ENCODE data around the gene IGSF3. TPM values are rescaled to one million over a fixed set of nuclear protein-coding genes. Genes with fewer than 3 reads are reported as not detected.
A peak's percentile ranks its signal among the peaks of the same experiment; 100 is the strongest.
"Not testable (repeated sequence)": the region's sequence is repeated elsewhere in the genome, so short reads cannot be mapped to it uniquely, and the experiment has no call there.

Gene IGSF3
- total RNA-seq, 4 donors from 2014 or later, result 42.2 to 60.0 (median 55.4) TPM

DNA sequence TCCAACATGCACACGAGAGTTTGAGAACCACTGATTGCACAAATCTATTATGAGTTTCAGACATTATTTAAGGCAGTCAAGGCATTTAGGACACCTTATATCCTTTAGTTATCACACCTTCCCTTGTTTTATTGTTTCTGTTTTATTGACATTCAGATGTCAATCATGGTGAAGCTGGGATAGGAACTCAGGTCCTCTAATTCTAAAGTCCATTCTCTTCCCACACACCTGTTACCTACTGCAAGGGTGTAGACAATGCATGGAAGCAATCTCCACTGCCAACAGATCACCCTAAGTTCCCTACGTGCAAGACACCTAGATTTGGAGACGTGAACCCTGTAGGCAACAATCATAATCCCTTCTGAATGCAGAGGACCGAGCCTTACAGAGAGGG, 2.6 kb downstream of the IGSF3 start:
- WGBS, 2 donors, result 19 to 63% methylated on average over 2 to 3 of the region's 4 CpGs
- peaks cover 0 to 58% (median 16%) of the 10 kb centered on the region in 3 donors for H3K4me1 ChIP-seq
- DNase-seq, result no peak
- H3K36me3 ChIP-seq, result no peaks in the 10 kb centered on the region
- H3K9me3 ChIP-seq, result no peaks in the 10 kb centered on the region
- TF ChIP-seq POLR2A (IDR thresholded peaks at IDR 0.05), result no peak
- TF ChIP-seq, protein P1, sequence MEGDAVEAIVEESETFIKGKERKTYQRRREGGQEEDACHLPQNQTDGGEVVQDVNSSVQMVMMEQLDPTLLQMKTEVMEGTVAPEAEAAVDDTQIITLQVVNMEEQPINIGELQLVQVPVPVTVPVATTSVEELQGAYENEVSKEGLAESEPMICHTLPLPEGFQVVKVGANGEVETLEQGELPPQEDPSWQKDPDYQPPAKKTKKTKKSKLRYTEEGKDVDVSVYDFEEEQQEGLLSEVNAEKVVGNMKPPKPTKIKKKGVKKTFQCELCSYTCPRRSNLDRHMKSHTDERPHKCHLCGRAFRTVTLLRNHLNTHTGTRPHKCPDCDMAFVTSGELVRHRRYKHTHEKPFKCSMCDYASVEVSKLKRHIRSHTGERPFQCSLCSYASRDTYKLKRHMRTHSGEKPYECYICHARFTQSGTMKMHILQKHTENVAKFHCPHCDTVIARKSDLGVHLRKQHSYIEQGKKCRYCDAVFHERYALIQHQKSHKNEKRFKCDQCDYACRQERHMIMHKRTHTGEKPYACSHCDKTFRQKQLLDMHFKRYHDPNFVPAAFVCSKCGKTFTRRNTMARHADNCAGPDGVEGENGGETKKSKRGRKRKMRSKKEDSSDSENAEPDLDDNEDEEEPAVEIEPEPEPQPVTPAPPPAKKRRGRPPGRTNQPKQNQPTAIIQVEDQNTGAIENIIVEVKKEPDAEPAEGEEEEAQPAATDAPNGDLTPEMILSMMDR (IDR thresholded peaks at IDR 0.05), result no peak
- H3K27me3 ChIP-seq, result peaks cover 0 to 8% (median 0%) of the 10 kb centered on the region in 4 donors
- H3K27ac ChIP-seq, result no peak overlapping the region
- peak overlapping the region in 3 of 4 donors; percentile 4 to 78 (median 76) for H3K4me3 ChIP-seq
- intact Hi-C loops (cut with DNase I), result no loop called here

DNA sequence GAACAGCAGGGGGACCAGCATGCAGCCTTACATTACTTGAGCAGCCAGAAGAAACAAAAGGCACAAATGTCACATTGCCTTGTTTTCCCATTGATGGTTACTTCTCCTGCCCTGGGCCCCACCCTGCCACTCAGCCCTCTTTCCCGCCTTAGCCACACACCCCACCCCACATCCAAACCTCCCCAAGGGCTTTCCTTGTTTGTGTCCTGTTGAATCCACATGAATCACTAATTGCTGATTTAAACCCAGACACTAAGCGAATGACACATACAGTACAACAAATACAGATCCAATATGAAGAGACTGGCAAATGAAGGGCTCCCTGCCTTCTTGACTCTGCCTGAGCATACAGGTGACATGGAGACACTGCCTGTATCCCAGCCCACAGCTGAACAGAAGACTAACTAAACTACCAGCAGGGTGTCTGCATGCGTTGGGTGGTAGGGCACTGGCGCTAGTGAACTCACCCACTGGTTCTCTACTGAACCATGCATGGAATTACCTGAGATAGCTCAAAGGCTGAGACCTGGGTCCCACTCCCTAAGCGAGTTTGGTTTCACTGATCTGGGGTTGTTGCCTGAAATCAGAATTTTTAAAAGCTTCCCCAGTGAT, 3.1 kb downstream of the IGSF3 start:
- intact Hi-C loops (cut with DNase I), result no loop called here
- H3K27ac ChIP-seq, result peak overlapping the region in 1 of 4 donors; percentile 2
- peak overlapping the region in 3 of 4 donors; percentile 4 to 78 (median 76) for H3K4me3 ChIP-seq
- no peaks in the 10 kb centered on the region for H3K9me3 ChIP-seq
- no peak for DNase-seq
- peaks cover 0 to 58% (median 16%) of the 10 kb centered on the region in 3 donors for H3K4me1 ChIP-seq
- TF ChIP-seq, protein P1 (IDR thresholded peaks at IDR 0.05), result no peak
- no peak for TF ChIP-seq POLR2A (IDR thresholded peaks at IDR 0.05)
- 23 to 73% methylated on average over 4 to 5 of the region's 5 CpGs for WGBS, 2 donors
- no peaks in the 10 kb centered on the region for H3K36me3 ChIP-seq
- peaks cover 0 to 8% (median 0%) of the 10 kb centered on the region in 4 donors for H3K27me3 ChIP-seq

DNA sequence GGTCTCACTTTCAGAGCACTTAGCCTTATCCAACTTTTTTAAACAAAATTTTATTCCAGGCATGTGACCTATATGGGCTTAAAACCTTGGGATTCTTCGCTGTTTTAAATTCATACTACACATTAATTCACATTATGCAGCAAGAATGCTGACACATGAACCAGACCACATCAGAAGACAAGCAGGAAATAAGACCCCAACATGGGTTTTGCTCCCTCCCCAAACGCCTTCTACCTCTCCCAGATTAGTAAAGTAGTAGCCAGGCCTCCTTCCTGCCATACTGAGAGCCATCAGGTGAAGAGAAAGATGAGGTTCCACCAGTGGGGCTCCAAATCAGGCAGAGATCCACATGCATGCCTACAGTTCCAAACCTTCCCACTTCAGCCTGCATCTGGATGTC, 3.7 kb downstream of the IGSF3 start:
- no peak for TF ChIP-seq POLR2A (IDR thresholded peaks at IDR 0.05)
- TF ChIP-seq, protein P1 (IDR thresholded peaks at IDR 0.05), result no peak
- intact Hi-C loops (cut with DNase I), result no loop called here
- Histone ChIP-seq H3K9me3 (no peaks in the 10 kb centered on the region), H3K4me3 (peak overlapping the region in 2 of 4 donors; percentile 76 to 78), H3K27ac (no peak overlapping the region), H3K36me3 (no peaks in the 10 kb centered on the region), H3K27me3 (peaks cover 0 to 8% (median 0%) of the 10 kb centered on the region in 4 donors), H3K4me1 (peaks cover 0 to 58% (median 16%) of the 10 kb centered on the region in 3 donors)
- no peak for DNase-seq
- 58 to 70% methylated on average over 2 of the region's 2 CpGs for WGBS, 2 donors

DNA sequence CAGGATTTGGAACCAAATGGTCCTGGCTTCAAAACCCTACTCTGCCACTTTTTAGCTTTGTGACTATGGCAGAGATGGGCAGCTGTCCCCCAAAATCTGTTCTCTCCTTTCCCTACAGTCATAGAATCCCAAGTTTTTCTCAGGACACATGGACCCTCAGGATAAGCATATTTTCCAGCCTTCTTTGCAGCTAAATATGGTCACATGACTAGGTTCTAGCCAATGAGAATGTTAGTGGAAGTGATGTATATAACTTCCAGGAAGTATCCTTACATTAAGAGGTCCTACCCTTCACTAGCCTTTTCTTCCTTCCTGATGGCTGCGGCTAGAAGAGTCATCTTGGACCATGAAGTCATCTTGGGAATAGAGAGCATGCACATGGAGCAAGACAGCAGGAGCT, 5.9 kb downstream of the IGSF3 start:
- TF ChIP-seq, protein P1 (IDR thresholded peaks at IDR 0.05), result no peak
- TF ChIP-seq POLR2A (IDR thresholded peaks at IDR 0.05), result no peak
- peaks cover 0 to 60% (median 12%) of the 10 kb centered on the region in 3 donors for H3K4me1 ChIP-seq
- no peaks in the 10 kb centered on the region for H3K36me3 ChIP-seq
- WGBS, 2 donors, result 80 to 86% methylated on average over 1 of the region's 1 CpG
- DNase-seq, result no peak
- H3K27ac ChIP-seq, result no peak overlapping the region
- no peak overlapping the region for H3K4me3 ChIP-seq
- H3K27me3 ChIP-seq, result peaks cover 0 to 8% (median 0%) of the 10 kb centered on the region in 4 donors
- intact Hi-C loops (cut with DNase I), result no loop called here
- H3K9me3 ChIP-seq, result no peaks in the 10 kb centered on the region

DNA sequence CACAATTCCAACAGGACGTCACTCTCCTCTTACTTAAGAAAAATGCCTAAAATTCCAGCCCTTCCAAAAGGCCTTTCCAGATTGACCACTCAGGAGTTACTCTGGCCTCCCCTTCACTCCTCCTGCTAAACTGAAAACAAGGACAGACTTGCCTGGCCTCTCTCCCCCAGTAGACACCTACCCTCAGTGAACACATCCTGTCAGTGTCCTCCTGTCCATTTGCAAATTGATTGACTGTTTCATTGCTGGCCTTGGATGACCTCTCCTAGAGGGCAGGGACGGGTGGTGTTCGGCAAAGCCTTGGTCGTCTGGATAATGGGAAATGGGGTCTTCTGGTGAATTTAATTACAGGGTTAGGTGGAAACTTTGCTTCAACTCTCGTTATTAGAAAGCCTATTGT, 8.9 kb downstream of the IGSF3 start:
- H3K27me3 ChIP-seq; DNase-seq; H3K36me3 ChIP-seq; H3K9me3 ChIP-seq; intact Hi-C loops (cut with DNase I); H3K4me3 ChIP-seq: not testable (repeated sequence)
- WGBS, 2 donors, result 73 to 75% methylated on average over 5 of the region's 5 CpGs
- Histone ChIP-seq H3K27ac (peak overlapping the region in 1 of 4 donors; percentile 17), H3K4me1 (peaks cover 0 to 35% (median 5%) of the 10 kb centered on the region in 3 donors)

DNA sequence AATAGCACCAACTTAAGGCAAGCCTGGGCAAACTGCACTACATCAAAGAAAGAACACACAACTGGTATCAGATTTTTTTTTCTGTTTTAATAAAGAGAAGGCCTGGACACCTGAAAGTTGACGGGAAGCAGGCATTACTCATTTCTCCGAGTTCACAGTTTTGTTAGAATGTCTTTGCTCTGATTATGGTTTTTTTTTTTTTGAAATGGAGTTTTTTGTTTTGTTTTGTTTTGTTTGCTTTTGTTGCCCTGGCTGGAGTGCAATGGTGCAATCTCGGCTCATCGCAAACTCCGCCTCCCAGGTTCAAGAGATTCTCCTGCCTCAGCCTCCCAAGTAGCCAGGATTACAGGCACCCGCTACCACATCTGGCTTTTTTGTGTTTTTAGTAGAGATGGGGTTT, 9.7 kb downstream of the IGSF3 start:
- H3K27me3 ChIP-seq; H3K4me3 ChIP-seq; H3K9me3 ChIP-seq; H3K36me3 ChIP-seq; DNase-seq; intact Hi-C loops (cut with DNase I): not testable (repeated sequence)
- 33 to 46% methylated on average over 5 to 6 of the region's 6 CpGs for WGBS, 2 donors
- H3K27ac ChIP-seq, result peak overlapping the region in 1 of 4 donors; percentile 17
- H3K4me1 ChIP-seq, result peaks cover 0 to 27% (median under 1%) of the 10 kb centered on the region in 3 donors

All from esophagus squamous epithelium (tissue), 5 donors.